Measurements from ENCODE around the gene TRIP12.
A peak's percentile ranks its signal among the peaks of the same experiment; 100 is the strongest.
"Not testable (repeated sequence)": the region's sequence is repeated elsewhere in the genome, so short reads cannot be mapped to it uniquely, and the experiment has no call there.

Gene TRIP12

GRCh38 chr2:229931241-229931640 is 9.4 kb upstream of the TRIP12 start:
- no peak overlapping the region for H3K27ac Mint-ChIP-seq
- ATAC-seq (ENCODE audit: low read depth) = no peak
- no peaks in the 10 kb centered on the region for H3K27me3 Mint-ChIP-seq
- DNase-seq (ENCODE audit: low spot score in 2 of 2) = no peak
- H3K4me3 Mint-ChIP-seq = no peak overlapping the region
- no peaks in the 10 kb centered on the region for H3K36me3 Mint-ChIP-seq
- peaks cover 2% of the 10 kb centered on the region for H3K4me1 Mint-ChIP-seq
- peaks cover 2% of the 10 kb centered on the region for H3K9me3 Mint-ChIP-seq

- H3K27me3 Mint-ChIP-seq = no peaks in the 10 kb centered on the region
- H3K4me3 Mint-ChIP-seq = no peak overlapping the region
- H3K27ac Mint-ChIP-seq = no peak overlapping the region
- H3K4me1 Mint-ChIP-seq = no peaks in the 10 kb centered on the region
- no peaks in the 10 kb centered on the region for H3K36me3 Mint-ChIP-seq
- H3K9me3 Mint-ChIP-seq = no peaks in the 10 kb centered on the region
- DNase-seq (ENCODE audit: low spot score in 2 of 2) = no peak
- ATAC-seq (ENCODE audit: low read depth) = no peak
These were observed 8.8 kb upstream of the TRIP12 start for GRCh38 chr2:229930656-229931055.

- no peak overlapping the region for H3K4me3 Mint-ChIP-seq
- no peak overlapping the region for H3K27ac Mint-ChIP-seq
- no peaks in the 10 kb centered on the region for H3K36me3 Mint-ChIP-seq
- ATAC-seq (ENCODE audit: low read depth) (no peak), DNase-seq (ENCODE audit: low spot score in 2 of 2) (no peak)
- H3K9me3 Mint-ChIP-seq = no peaks in the 10 kb centered on the region
- H3K27me3 Mint-ChIP-seq = no peaks in the 10 kb centered on the region
- no peaks in the 10 kb centered on the region for H3K4me1 Mint-ChIP-seq
These were observed 6.1 kb upstream of the TRIP12 start for GRCh38 chr2:229927817-229928321.

GRCh38 chr2:229925201-229925600 is 3.4 kb upstream of the TRIP12 start:
- no peaks in the 10 kb centered on the region for H3K27me3 Mint-ChIP-seq
- H3K4me3 Mint-ChIP-seq = no peak overlapping the region
- peaks cover 9% of the 10 kb centered on the region for H3K4me1 Mint-ChIP-seq
- no peak overlapping the region for H3K27ac Mint-ChIP-seq
- H3K9me3 Mint-ChIP-seq = no peaks in the 10 kb centered on the region
- DNase-seq (ENCODE audit: low spot score in 2 of 2) (no peak), ATAC-seq (ENCODE audit: low read depth) (no peak)
- H3K36me3 Mint-ChIP-seq = no peaks in the 10 kb centered on the region

GRCh38 chr2:229924541-229924940 is 2.7 kb upstream of the TRIP12 start:
- Mint-ChIP-seq H3K4me3 (peak overlapping the region; percentile 11), H3K4me1 (peaks cover 16% of the 10 kb centered on the region)
- H3K36me3 Mint-ChIP-seq; H3K9me3 Mint-ChIP-seq; H3K27me3 Mint-ChIP-seq; H3K27ac Mint-ChIP-seq; DNase-seq (ENCODE audit: low spot score in 2 of 2); ATAC-seq (ENCODE audit: low read depth): not testable (repeated sequence)

- peaks cover 4% of the 10 kb centered on the region for H3K36me3 Mint-ChIP-seq
- DNase-seq (ENCODE audit: low spot score in 2 of 2) (peak in 1 of 2 donors; percentile 11), ATAC-seq (ENCODE audit: low read depth) (peak; percentile 65)
- peak within 1 kb of the TSS; percentile 94 for H3K27ac Mint-ChIP-seq
- no peaks in the 10 kb centered on the region for H3K9me3 Mint-ChIP-seq
- no peaks in the 10 kb centered on the region for H3K27me3 Mint-ChIP-seq
- H3K4me3 Mint-ChIP-seq = peak within 1 kb of the TSS; percentile 89
- H3K4me1 Mint-ChIP-seq = peaks cover 20% of the 10 kb centered on the region
These were observed 909 bp upstream of the TRIP12 start, which contains the start of gene FBXO36 for GRCh38 chr2:229922449-229923386. Gene FBXO36 (plus strand): TSS chr2:229922503. CDS start chr2:229922514, 11 bp downstream.

- no peaks in the 10 kb centered on the region for H3K9me3 Mint-ChIP-seq
- peaks cover 25% of the 10 kb centered on the region for H3K4me1 Mint-ChIP-seq
- peak; percentile 14 for ATAC-seq (ENCODE audit: low read depth)
- H3K27ac Mint-ChIP-seq = peak overlapping the region; percentile 94
- H3K4me3 Mint-ChIP-seq = peak overlapping the region; percentile 89
- H3K36me3 Mint-ChIP-seq = peaks cover 8% of the 10 kb centered on the region
- DNase-seq (ENCODE audit: low spot score in 2 of 2) = no peak
- no peaks in the 10 kb centered on the region for H3K27me3 Mint-ChIP-seq
These were observed 513 bp downstream of the TRIP12 start for GRCh38 chr2:229921101-229921891.

GRCh38 chr2:229920011-229920641 is 1.7 kb downstream of the TRIP12 start:
- no peaks in the 10 kb centered on the region for H3K27me3 Mint-ChIP-seq
- H3K27ac Mint-ChIP-seq = peak overlapping the region; percentile 94
- peak overlapping the region; percentile 89 for H3K4me3 Mint-ChIP-seq
- peak; percentile 20 to 24 for DNase-seq (ENCODE audit: low spot score in 2 of 2)
- peaks cover 8% of the 10 kb centered on the region for H3K36me3 Mint-ChIP-seq
- ATAC-seq (ENCODE audit: low read depth) = no peak
- peaks cover 28% of the 10 kb centered on the region for H3K4me1 Mint-ChIP-seq
- H3K9me3 Mint-ChIP-seq = no peaks in the 10 kb centered on the region

- Mint-ChIP-seq H3K9me3 (no peaks in the 10 kb centered on the region), H3K4me3 (no peak overlapping the region), H3K27ac (peak overlapping the region; percentile 15), H3K36me3 (peaks cover 8% of the 10 kb centered on the region), H3K4me1 (peaks cover 38% of the 10 kb centered on the region), H3K27me3 (no peaks in the 10 kb centered on the region)
- ATAC-seq (ENCODE audit: low read depth) (no peak), DNase-seq (ENCODE audit: low spot score in 2 of 2) (no peak)
These were observed 4.0 kb downstream of the TRIP12 start for GRCh38 chr2:229917793-229918192.

- ATAC-seq (ENCODE audit: low read depth) (peak; percentile 59), DNase-seq (ENCODE audit: low spot score in 2 of 2) (no peak)
- Mint-ChIP-seq H3K27ac (peak overlapping the region; percentile 74), H3K9me3 (no peaks in the 10 kb centered on the region), H3K4me1 (peaks cover 35% of the 10 kb centered on the region), H3K4me3 (peak overlapping the region; percentile 46), H3K36me3 (peaks cover 8% of the 10 kb centered on the region), H3K27me3 (no peaks in the 10 kb centered on the region)
These were observed 7.6 kb downstream of the TRIP12 start for GRCh38 chr2:229914171-229914570.

GRCh38 chr2:229910832-229911412 is 10.9 kb downstream of the TRIP12 start:
- peaks cover 29% of the 10 kb centered on the region for H3K4me1 Mint-ChIP-seq
- no peak overlapping the region for H3K4me3 Mint-ChIP-seq
- H3K9me3 Mint-ChIP-seq = no peaks in the 10 kb centered on the region
- H3K36me3 Mint-ChIP-seq = peaks cover 3% of the 10 kb centered on the region
- no peaks in the 10 kb centered on the region for H3K27me3 Mint-ChIP-seq
- ATAC-seq (ENCODE audit: low read depth) (peak; percentile 85), DNase-seq (ENCODE audit: low spot score in 2 of 2) (peak in 1 of 2 donors; percentile 14)
- peak overlapping the region; percentile 78 for H3K27ac Mint-ChIP-seq

- H3K27ac Mint-ChIP-seq = peak overlapping the region; percentile 78
- no peak for ATAC-seq (ENCODE audit: low read depth)
These were observed 11.5 kb downstream of the TRIP12 start for GRCh38 chr2:229910147-229910831.

GRCh38 chr2:229909090-229909489 is 12.7 kb downstream of the TRIP12 start:
- Mint-ChIP-seq H3K9me3 (no peaks in the 10 kb centered on the region), H3K27ac (no peak overlapping the region), H3K4me3 (no peak overlapping the region), H3K27me3 (no peaks in the 10 kb centered on the region), H3K4me1 (peaks cover 22% of the 10 kb centered on the region), H3K36me3 (peaks cover 5% of the 10 kb centered on the region)
- DNase-seq (ENCODE audit: low spot score in 2 of 2) = no peak
- no peak for ATAC-seq (ENCODE audit: low read depth)

More at GRCh38 chr2:229910147-229910831, 11.5 kb downstream of the TRIP12 start:
- peaks cover 3% of the 10 kb centered on the region for H3K36me3 Mint-ChIP-seq
- no peaks in the 10 kb centered on the region for H3K27me3 Mint-ChIP-seq
- H3K4me1 Mint-ChIP-seq = peaks cover 26% of the 10 kb centered on the region
- no peak for DNase-seq (ENCODE audit: low spot score in 2 of 2)
- H3K4me3 Mint-ChIP-seq = no peak overlapping the region
- H3K9me3 Mint-ChIP-seq = no peaks in the 10 kb centered on the region

Data from memory B cell (primary cell).